Astrocyte of the cerebellum (primary cell): ENCODE measurements around the gene ABL1.

ENCODE experiments used
- DNase-seq: peaks from one replicate; pipeline ENCODE4 v3.0.0-alpha.2; 2011; ENCODE audit warnings: low read depth
- H3K4me3 ChIP-seq: 2 replicates; pipeline ENCODE4 v1.5.1; 2011; ENCODE audit warnings: mild to moderate bottlenecking, low read depth, low read length, moderate library complexity
- in situ Hi-C: cut with HindIII; loops from 2 replicates; pipeline ENCODE4 v1.10.0; 2017; ENCODE audit warnings: low sequenced_read_pairs
- TF ChIP-seq, protein P1 (sequence below): IDR thresholded peaks from 2 replicates; pipeline ENCODE4 v1.5.1; 2012; ENCODE audit warnings: low read length, low read depth, moderate library complexity, mild to moderate bottlenecking; ENCODE audit errors: missing control alignments

The ABL1 gene

DNA sequence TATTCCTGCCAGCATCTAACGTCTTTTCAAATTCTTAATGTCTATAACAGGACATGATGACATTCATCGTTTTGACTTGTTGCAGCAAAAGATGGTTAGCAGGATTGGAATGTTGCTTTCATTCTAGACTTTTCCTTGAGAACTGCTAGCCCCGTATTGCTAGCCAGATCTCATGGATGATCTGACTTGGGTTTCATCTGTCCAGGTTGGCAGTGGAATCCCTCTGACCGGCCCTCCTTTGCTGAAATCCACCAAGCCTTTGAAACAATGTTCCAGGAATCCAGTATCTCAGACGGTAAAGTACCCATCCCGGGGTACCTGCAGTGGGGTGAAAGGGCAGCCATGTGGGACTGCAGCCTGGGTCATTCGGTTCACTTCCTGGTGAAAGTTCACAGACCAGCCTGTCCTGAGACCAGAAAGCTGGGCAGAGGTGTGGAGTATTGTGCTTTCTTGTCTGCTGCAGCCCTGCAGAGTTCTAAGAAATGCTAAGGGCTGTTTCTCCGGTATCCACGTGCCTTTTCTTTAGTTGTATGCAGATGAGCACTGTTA lies 44.9 kb downstream of the ABL1 start:
- in situ Hi-C loops, result no loop called here
- no peak for DNase-seq
- TF ChIP-seq, protein P1, sequence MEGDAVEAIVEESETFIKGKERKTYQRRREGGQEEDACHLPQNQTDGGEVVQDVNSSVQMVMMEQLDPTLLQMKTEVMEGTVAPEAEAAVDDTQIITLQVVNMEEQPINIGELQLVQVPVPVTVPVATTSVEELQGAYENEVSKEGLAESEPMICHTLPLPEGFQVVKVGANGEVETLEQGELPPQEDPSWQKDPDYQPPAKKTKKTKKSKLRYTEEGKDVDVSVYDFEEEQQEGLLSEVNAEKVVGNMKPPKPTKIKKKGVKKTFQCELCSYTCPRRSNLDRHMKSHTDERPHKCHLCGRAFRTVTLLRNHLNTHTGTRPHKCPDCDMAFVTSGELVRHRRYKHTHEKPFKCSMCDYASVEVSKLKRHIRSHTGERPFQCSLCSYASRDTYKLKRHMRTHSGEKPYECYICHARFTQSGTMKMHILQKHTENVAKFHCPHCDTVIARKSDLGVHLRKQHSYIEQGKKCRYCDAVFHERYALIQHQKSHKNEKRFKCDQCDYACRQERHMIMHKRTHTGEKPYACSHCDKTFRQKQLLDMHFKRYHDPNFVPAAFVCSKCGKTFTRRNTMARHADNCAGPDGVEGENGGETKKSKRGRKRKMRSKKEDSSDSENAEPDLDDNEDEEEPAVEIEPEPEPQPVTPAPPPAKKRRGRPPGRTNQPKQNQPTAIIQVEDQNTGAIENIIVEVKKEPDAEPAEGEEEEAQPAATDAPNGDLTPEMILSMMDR, result no peak
- no peak overlapping the region for H3K4me3 ChIP-seq

DNA sequence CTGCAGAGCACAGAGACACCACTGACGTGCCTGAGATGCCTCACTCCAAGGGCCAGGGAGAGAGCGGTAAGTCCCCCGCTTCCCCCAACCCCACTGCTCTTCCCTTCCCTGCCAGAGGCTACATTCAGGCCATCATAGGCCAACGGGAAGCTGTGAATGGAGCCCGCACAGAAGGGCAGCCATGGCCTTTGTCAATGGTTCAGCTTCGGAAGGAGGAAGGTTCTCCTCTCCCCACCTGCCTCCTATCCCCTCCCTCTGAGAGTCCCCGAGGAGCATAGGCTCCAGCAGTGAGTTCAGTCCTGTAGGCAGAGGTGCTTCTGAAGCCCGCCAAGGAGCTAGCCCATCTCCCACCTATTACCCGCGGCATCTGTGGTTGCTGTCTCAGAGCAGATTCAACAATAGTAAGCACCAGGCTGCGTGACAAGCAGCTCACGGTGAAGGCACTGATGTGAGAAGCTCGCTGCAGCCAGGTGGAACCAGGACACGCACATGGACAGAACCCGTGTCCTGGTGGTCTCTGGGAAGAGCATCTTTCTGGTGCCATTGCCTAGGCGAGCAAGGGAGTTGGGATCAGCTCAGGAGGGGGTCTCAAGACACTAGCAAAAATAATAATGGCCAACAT lies 45.7 kb downstream of the ABL1 start:
- in situ Hi-C loops, result no loop called here
- H3K4me3 ChIP-seq, result no peak overlapping the region
- no peak for DNase-seq
- TF ChIP-seq, protein P1, result no peak

DNA sequence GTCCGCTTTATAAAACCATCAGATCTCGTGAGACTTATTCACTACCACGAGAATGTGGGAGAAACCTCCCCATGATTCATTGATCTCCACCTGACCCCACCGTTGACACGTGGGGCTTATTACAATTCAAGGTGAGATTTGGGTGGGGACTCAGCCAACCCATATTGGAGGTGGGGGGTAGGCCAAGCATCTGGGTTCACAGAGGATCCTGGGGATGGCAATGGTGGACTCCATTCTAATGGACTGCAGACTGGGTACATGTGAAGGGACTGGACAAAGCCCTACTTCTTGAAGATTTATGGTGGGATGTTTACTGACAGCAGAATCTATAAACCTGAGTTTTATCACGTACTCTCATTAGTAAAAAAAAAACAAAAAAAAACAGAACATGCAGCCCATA lies 46.5 kb downstream of the ABL1 start:
- H3K4me3 ChIP-seq, result no peak overlapping the region
- no peak for DNase-seq
- in situ Hi-C loops, result no loop called here
- TF ChIP-seq, protein P1, result no peak

DNA sequence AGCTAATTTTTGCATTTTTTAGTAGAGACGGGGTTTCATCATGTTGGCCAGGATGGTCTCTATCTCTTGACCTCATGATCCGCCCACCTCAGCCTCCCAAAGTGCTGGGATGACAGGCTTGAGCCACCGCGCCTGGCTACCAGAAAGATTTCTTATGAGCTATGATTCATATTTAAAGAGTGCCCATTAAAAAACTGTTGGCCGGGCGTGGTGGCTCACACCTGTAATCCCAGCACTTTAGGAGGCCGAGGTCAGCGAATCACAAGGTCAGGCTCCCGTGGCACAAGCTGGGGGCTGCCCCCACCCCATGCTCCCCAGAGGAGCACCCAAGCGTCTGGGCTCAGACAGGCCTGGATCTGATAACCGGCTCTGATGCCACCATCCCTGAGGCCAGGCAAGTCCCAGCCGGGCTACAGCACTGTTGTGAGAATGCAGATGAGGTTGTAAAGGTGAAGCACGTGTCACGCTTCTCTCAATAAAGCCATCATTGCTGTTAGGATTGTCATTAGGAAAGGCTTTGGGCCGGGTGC lies 47.7 kb downstream of the ABL1 start:
- no peak overlapping the region for H3K4me3 ChIP-seq
- in situ Hi-C loops, result no loop called here
- TF ChIP-seq, protein P1, result no peak
- DNase-seq, result no peak

DNA sequence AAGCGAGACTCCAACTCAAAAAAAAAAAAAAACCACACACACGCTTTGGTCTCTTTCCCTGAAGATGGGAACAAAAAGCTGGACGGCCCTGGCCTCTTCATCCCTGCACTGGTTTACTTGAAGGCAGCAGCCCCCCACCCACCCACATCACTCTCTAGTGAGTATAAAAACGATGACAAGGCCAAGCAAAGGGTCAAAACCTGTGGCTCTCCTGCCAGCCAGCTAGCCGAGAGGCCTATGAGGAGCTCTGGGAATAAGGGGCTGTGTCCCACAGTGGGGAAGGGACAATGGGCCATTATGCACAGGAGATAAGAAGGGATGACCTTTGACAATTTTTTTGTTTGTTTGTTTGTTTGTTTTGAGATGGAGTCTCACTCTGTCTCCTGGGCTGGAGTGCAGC lies 48.4 kb downstream of the ABL1 start:
- in situ Hi-C loops, result no loop called here
- no peak for DNase-seq

DNA sequence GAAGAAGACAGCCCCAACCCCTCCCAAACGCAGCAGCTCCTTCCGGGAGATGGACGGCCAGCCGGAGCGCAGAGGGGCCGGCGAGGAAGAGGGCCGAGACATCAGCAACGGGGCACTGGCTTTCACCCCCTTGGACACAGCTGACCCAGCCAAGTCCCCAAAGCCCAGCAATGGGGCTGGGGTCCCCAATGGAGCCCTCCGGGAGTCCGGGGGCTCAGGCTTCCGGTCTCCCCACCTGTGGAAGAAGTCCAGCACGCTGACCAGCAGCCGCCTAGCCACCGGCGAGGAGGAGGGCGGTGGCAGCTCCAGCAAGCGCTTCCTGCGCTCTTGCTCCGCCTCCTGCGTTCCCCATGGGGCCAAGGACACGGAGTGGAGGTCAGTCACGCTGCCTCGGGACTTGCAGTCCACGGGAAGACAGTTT lies 49.1 kb downstream of the ABL1 start:
- TF ChIP-seq, protein P1, result no peak
- in situ Hi-C loops, result no loop called here
- no peak overlapping the region for H3K4me3 ChIP-seq
- no peak for DNase-seq

More for the DNA sequence above, 48.4 kb downstream of the ABL1 start:
- TF ChIP-seq, protein P1, result no peak
- no peak overlapping the region for H3K4me3 ChIP-seq
